SIG-M5 treated with dmso at 0.1 percent for 504 hours (cell line): ENCODE results near the gene CCBE1.
"Not testable (repeated sequence)": the region's sequence is repeated elsewhere in the genome, so short reads cannot be mapped to it uniquely, and the experiment has no call there.

Experiments
- DNase-seq: peaks from one replicate; lab custom pipeline; 2025; ENCODE audit not compliant: unreplicated experiment; lab: John Stamatoyannopoulos, UW

CCBE1 gene

DNA sequence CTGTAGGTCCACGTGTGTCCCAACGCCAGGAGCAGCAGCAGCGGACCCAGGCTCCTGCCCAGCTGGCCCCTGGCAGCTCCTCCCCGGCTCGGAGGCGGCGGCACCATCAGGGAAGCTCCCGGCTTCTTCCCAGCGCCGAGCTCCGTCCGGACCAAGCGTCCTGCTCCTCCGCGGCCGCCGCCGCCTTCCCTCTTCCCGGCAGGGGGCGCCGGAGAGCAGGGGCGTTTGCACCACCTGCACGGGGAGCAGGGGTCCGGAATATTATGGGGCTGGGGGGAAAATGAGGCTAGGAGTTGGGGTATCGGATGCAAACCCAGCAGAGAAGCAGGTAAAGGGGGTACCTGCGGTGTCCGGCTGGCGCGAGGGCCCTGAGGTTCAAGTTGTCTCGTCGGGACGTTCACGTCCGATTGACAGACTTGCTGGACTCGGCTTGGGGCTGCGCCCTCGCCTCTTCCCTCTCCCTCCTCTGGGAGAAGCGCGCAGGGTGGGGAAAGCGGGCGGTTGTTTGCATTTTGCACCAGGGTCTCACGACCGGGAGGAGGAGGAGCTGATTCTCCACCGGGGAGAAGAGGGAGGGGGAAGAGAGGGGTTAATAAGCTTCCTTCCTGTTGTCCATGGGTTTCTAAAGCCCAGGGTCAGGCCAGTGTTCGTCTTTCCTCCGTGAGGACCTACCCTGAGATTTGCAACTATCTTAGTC, at the start of gene CCBE1:
CCBE1 (minus strand) TSS at position 188 of the 697 bp plus-strand sequence.
- no peak for DNase-seq

DNA sequence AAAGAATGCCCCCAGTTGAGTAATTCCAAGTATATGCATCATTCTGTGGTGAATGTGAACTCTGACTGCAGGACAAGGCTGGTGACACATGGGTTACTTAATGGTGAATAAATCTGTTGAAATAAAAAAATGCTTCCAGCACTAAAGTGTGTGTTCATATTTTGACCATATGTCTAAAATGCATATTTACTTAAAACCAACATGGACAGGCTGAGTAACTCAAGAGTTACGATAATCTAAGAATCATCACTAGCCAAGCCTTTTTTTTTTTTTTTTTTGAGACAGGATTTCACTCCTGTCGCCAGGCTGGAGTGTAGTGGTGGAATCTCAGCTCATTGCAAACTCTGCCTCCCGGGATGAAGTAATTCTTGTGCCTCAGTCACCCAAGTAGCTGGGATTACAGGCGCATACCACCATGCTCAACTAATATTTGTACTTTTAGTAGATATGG, 47.1 kb upstream of the CCBE1 start:
- no peak for DNase-seq

DNA sequence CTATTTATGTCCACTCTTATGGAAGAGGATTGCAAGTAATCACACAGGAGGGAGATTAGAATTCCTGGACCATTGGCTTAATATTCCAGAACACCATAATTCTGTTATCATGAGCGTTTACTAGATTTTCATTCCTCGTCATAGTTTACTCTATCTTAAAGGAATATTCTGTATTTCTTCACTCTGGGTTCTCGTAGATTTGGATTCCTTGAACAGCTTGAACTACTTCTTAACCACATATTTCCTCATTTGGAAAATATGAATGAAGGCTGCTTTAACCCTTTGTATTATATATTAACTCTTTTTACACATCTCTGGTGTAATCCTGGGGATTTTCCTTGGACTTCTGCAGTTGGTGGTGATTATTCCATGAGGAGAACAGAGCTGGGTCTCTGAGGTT, 46.3 kb upstream of the CCBE1 start:
- no peak for DNase-seq

DNA sequence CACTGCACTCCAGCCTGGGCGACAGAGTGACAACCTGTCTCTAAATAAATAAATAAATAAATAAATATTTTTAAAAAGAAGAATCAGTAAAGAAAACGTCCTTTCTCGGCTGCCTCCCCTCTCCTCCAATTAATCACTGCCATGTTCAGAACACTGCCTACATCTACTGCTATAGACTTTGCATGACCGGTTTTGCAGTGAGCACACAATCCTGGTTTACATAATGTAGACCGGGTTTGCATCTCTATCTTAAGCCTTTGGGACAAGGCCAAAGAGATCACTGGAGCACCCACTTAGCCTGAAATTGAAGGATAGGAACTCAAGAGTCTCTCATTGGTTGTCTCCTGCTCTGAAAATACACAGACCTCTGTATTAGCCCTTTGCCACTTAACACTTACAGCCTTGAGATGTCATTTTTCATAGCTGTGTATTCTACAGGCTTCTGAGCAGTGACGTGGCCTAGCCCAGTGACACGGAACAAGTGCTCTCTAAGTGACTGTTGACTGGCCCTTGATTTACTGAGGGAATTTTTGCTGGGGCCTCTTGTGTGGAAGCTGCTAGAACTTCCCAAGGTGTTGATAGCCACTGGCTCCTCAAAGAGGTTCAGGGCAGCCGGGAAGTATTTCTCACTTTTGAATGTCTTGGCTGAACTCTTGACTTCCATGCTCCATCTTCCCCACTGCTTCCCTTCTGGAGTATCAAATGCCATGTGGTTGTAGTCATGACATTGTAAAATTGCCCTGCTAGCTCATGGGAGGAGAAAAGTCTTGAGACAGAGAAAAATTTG, 45.3 kb upstream of the CCBE1 start:
- DNase-seq: no peak

DNA sequence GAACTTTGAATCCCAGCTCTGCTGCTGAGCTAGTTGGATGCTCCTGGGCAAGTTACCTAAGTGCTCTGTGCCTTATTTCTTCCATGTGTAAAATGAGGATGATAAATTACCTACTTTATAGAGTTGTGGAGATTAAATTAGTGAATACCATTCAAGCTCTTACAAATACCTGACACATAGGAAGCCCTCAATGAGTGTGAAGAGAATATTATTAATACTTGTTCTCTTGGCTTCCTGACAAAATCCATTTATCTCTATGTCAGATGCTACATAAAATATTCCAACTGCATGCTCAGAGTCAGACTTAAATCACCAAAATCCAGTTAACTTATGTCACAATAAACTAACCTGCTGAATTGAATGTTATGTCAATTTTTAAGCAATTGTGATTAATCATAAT, 42.9 kb upstream of the CCBE1 start:
- no peak for DNase-seq

DNA sequence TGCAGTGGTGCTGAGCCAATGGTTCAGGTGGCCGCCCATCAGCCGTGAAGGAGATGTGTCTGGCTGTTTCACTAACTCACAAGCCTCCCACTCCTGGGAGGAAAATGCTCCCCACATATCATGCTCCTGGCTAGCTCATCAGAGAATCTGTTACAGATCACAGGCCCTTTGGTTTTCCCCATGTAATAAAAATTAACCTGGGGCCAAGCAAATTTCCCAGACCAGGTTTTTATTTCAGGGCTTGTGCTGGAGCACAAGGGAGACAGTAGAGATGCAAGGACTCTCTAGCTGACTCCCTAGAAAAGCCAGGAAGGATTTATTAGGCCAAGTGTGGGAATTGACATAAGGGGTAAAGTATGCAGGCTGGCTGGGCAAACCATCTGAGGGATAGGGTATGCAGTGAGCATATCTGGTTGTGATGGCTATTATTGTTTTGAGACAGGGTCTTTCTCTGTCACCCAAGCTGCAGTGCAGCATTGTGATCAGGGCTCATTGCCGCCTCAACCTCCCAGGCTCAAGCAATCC, 40.6 kb upstream of the CCBE1 start:
- DNase-seq: no peak

DNA sequence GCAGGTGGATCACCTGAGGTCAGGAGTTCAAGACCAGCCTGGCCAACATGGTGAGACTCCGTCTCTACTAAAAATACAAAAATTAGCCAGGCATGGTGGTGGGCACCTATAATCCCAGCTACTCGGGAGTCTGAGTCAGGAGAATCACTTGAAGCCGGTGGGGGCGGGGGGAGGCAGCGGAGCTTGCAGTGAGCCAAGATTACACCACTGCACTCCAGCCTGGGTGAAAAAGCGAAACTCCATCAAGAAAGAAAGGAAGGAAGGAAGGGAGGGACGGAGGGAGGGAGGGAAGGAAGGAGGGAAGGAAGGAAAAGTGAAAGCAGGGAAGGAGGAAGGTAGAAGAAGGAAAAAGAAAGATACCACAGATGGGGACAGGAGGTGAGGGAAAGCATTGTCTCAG, 40.1 kb upstream of the CCBE1 start:
- DNase-seq: not testable (repeated sequence)

DNA sequence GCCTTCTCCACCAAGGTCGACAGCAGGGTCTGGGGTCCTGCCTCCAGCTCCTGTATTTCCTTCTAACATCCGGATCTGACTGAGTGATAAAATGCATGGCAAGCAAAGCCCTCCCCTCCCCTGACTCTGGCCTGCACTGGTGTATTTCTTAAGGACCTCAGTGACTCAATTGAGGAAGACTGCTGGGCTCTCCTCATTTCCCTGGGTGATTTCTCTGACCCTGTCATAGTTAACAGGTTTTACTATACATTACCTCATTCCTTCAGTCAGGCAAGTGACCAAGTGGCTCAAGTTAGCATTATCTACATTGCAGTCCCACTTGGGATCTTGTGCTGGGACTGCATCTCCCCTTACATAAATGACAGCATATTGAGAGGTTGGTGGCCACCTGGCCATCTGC, 38.8 kb upstream of the CCBE1 start:
- no peak for DNase-seq

DNA sequence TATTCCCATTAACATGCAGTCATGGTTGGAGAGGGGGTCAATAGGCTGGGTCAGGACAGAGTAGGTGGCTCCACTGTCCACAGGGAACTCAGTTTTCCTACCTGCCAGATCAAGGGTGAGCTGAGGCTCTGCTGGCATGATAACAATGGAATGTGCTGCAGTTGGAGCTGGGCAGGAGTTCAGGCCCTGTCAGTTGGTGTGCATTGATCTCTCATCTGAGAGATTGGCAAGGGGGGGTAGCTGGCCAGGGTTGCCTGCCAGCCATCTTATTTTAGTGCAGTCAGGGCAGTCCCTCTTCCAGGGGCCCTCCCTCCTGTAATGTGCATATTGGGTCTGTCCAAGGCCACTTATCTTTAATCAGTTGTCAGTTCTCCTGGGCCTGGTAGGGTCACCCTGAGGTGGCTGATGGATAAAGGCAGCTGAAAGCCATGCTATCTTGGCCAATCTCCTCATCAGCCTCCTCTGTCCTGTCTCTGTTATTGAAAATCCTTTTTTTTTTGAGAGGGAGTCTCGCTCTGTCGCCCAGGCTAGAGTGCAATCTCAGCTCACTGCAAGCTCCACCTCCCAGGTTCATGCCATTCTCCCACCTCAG, 38.1 kb upstream of the CCBE1 start:
- DNase-seq: no peak

DNA sequence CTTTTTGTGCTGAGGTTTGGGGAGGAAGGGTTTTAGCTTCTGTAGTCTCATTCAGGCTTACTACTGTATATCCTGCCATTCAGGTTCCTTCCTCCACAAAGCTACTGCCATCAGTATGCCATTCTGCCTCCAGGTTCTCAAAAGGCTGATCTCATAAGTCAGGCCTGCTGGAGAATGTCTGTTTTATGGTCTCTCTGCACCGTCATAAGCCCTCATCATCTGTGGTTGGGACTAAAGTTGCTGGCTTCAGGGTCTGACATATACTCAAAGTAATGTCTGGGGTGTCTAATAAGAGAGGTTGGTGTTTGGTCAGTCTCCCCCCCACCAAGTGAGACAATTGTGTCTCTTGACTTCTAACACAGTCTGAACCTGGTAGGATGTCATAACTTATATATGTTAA, 36.2 kb upstream of the CCBE1 start:
- DNase-seq: no peak

DNA sequence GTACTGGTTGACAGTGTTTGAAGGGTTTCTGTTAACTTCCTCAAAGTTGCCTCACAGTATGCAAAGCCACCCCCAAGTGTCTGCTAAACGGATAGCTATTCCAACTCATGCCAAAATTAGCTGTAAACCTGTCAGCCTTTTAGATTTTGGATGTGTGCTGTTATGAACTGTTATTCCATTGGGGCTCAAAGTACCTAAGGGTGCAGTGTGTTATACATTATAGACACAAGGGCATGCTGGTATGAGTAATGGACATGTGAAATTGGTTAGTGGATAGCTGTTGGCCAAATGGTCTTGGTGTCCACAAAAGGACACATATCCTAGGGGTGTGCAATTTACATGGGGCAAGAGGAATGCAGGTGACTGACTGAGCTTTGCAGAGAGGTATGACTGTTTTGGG, 33.7 kb upstream of the CCBE1 start:
- DNase-seq: no peak

DNA sequence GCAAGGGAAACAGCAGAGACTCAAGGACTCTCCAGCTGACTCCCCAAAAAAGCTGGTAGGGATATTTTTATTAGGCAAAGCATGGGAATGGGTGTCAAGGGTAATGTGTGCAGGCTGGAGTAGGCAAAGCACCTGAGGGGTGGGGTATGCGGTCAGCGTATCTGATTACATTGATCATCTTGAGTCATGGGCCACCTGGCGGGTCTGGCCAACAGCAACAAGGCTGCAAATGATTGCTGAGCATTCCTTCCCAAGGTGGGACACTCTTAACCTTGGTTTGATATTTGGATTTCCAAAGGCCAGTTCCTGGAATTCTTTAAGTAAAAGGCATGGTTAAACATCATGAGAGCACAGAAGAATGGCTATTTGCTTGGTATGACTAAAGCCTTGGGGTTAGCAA, 32.6 kb upstream of the CCBE1 start:
- no peak for DNase-seq

DNA sequence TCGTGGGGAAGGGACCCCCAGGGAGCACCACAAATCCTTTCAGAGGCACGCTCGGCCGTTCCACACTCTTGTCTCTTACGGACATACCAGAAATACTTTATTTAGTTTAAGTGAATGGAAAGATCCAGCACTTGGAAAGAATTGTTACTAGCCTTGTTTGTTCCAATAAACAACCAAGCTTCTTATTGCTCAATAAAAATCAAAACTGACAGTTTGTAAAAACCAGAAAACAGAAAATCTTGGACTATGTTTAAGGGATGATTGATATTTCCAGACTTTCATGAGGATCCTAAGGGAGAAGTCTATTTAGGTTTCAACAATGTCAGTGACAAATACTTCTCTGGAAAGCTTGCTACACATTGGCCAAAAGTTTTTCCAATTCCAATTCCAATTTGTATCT, 31.6 kb upstream of the CCBE1 start:
- DNase-seq: no peak

DNA sequence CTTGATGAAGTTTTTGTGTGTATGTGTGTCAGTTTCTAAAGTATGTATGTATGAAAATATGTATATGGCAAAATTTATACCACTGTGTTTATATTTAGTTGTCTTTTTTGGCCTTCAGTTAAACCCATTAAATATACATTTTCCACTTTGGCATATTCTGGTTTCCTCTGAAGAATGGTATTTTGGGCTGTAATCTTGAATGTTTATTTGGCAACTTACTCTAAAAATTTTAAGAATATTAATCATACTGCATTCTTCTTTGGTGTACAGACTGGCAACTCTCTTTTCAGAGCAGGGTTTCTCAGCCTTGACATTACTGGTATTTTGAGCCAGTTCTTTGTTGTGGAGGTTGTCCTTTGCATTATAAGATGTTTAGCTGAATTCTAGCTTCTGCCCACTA, 27.9 kb upstream of the CCBE1 start:
- DNase-seq: no peak

DNA sequence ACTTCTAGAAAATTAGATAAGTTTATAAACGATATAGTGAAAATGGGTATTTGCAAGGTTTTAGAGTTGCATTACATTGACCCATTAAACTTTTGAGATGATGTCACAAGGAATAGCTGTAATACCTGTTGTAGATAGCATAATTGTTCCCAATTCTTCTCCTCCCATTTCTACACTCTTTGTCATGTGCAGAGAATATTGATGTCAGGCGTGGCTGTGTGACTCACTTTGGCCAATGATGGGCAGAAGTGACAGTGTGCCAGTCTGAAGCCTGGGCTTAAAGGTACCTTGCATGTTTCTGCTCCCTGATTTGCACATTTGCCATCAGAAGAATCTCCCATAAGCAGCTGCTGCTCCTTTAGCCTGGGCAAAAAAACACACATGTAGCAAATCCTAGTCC, 26.9 kb upstream of the CCBE1 start:
- no peak for DNase-seq

DNA sequence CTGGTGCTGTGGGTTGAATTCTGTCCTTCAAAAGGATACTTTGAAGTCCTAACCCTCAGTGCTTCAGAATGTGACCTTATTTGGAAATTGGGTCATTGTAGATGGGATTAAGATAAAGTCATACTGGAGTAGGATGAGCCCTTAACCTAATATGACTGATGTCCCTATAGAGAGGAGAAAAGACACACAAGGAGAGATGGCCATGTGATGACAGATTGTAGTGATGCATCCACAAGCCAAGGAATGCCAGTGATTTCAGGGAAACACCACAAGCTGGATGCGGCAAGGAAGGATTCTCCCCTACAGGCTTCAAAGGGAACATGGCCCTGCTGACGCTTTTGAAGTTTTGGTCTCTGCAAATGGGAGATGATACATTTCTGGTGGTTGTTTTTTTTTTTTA, 24.7 kb upstream of the CCBE1 start:
- no peak for DNase-seq

DNA sequence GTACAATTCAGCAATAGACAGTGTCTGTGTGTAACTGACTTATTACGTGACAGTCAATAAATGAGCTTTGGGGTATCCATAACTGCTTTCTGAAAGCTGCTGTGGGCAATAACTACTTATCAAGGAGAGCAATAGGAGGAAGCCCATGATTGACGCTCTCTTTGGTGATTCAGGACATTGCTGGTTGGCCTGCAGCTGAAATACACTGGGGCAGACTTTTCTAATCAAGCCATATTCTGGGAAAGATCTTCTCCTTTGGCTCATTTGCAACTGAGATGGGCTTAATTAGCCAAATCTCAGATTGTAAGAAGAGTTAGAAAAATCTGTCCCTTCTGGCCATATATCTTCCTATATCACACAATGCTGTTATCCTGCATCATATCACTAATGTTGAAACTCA, 24.0 kb upstream of the CCBE1 start:
- DNase-seq: no peak

DNA sequence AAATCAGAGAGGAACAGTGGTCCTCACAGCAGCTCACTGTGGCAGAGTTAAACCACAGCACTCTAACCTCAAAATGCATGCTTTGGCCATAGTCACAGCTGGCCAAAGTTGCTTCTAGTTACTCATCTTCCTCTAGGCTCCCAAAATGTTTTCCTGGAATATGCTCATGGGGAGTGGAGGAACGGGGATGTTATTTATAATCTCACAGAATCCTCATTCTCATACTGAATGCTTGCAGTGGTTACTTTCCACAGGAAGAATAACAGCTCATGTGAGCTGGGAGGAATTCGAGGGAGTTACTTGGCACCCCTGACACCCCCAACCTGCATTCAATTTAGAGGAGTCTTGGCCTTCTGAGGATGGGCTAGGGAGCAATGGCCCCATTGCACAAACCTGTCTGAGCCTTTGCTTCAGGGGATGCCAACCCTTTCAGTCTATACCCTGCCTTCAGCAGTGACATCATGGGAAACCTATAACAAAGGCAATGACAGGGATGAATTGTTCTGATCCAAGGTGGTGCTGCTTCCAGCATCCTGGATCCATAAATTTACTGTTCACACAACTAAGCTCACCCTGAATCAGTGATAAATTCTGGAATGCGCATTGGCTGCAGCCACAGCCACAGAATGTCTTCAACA, 22.4 kb upstream of the CCBE1 start:
- DNase-seq: no peak

DNA sequence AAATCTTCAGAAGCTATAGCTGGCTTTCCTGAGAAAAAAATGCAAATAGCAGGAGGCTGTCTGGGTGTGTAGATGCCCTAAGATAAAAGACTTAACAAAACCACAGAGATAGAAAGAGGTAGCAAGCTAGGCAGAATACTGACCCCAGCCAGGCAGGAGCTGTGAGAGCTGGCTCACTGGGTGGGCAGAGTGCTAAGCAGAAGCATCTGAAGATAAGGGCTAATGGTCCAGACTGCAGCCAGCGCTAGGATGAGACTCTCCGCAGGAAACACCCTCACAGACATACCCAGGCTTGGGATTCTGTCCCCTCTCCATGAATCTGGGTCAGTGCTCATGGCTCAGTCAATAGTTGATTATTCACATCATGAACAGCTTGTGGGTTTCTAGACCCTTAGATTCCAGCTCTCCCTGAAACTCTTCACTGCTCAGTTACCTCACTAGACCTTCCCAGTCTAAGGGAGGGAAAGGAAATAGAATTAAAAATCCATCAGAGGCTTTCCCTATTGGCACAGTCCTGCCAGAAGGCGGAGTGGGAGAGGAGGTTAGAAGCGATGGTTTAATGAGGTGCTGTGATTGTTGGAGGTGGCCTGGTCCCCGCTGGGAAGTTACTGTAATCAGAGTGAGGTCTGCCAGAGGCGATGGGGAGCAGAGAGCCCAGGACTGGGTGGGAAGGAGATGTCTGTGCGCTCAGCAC, 21.4 kb upstream of the CCBE1 start:
- no peak for DNase-seq

DNA sequence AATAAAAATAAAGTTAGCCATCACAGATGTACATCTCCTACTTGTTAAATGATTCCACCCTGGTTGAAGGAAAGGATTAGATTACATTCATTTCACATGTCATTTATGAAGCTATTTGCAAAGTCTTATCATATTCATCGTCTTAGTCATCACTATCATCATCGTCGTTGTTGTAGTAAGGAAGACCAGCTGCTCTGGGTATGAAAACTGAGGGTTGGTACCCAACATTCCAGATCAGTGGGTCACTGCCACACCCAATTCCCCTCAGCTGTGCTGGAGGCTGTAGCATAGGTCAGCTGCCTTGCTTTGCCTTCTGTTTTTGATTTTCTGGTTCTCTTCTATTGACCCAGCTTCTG, 20.9 kb upstream of the CCBE1 start:
- DNase-seq: no peak

DNA sequence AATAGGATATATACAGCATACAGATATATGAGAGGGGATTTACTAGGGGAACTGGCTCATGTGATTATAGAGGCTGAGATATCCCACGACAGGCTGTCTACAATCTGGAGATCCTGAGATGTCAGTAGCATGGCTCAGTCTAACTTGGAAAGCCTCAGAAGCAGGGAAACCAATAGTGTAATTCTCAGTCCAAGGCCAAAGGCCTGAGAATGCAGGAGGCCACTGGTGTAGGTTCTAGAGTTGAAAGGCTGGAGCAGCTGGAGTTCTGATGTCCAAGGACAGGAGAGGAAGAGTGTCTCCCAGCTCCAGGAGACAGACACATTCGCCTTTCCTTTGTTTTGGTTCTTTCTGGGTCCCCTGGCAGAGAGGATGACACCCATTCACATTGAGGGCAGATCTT, 20.1 kb upstream of the CCBE1 start:
- DNase-seq: no peak
